WTC11 (cell line): Measurements from ENCODE around the gene DOCK8. TPM values are rescaled to one million over a fixed set of nuclear protein-coding genes. Genes with fewer than 3 reads are reported as not detected.

Experiments used
- ATAC-seq: fragments of 200-7000 bp; cut with Tn5 transposase; 2 replicates; pipeline ENCODE4 v1.10.0; 2021; ENCODE audit warnings: mild to moderate bottlenecking, moderate library complexity
- CTCF ChIA-PET: fragments of 300-600 bp; sonication (Branson Sonifier 250); formaldehyde crosslinking; loops from one replicate; lab custom pipeline; 2021; ENCODE audit warnings: antibody characterized with exemption; lab: Charles Lee
- POLR2A ChIA-PET: fragments of 350-600 bp; sonication (Branson Sonifier 250); formaldehyde crosslinking; loops from one replicate; lab custom pipeline; 2021; ENCODE audit warnings: antibody characterized with exemption; lab: Charles Lee
- DNase-seq: peaks from one replicate; pipeline ENCODE4 v3.0.0; 2021; ENCODE audit warnings: low spot score
- H3K27ac Mint-ChIP-seq: 2 replicates; pipeline ENCODE4 v1.8.0; 2021; ENCODE audit warnings: mixed read lengths
- H3K27me3 Mint-ChIP-seq: 2 replicates; pipeline ENCODE4 v1.8.0; 2021; ENCODE audit warnings: low read depth, mild to moderate bottlenecking, moderate library complexity, mixed read lengths
- H3K36me3 Mint-ChIP-seq: 2 replicates; pipeline ENCODE4 v1.8.0; 2021; ENCODE audit warnings: mixed read lengths
- H3K4me1 Mint-ChIP-seq: 2 replicates; pipeline ENCODE4 v1.8.0; 2022; ENCODE audit warnings: mixed read lengths
- H3K4me3 Mint-ChIP-seq: 2 replicates; pipeline ENCODE4 v1.8.0; 2021; ENCODE audit warnings: mild to moderate bottlenecking, moderate library complexity, mixed read lengths
- H3K9me3 Mint-ChIP-seq: 2 replicates; pipeline ENCODE4 v1.8.0; 2021; ENCODE audit warnings: mixed read lengths
- CREB1 ChIP-seq: sonication (generic); formaldehyde crosslinking; IDR thresholded peaks from 2 replicates; pipeline ENCODE4 v1.8.0; 2023; ENCODE audit warnings: mild to moderate bottlenecking, missing genetic modification reagents
- ELF4 ChIP-seq: sonication (generic); formaldehyde crosslinking; IDR thresholded peaks from 2 replicates; pipeline ENCODE4 v1.8.1; 2022; ENCODE audit warnings: low read depth, mild to moderate bottlenecking, moderate library complexity, missing genetic modification reagents
- NFE2L1 ChIP-seq: sonication (generic); formaldehyde crosslinking; IDR thresholded peaks from 2 replicates; pipeline ENCODE4 v1.8.1; 2023; ENCODE audit warnings: missing genetic modification reagents
- OVOL2 ChIP-seq: fragments of 250-450 bp; sonication (Bioruptor Pico); IDR thresholded peaks from 2 replicates; pipeline ENCODE4 v1.9.0; 2021; ENCODE audit warnings: mild to moderate bottlenecking, borderline replicate concordance
- TEAD1 ChIP-seq: sonication (generic); formaldehyde crosslinking; IDR thresholded peaks from 2 replicates; pipeline ENCODE4 v1.8.0; 2022; ENCODE audit warnings: mild to moderate bottlenecking, missing genetic modification reagents
- TEAD4 ChIP-seq: sonication (generic); formaldehyde crosslinking; IDR thresholded peaks from 2 replicates; pipeline ENCODE4 v1.8.0; 2022; ENCODE audit warnings: mild to moderate bottlenecking, missing genetic modification reagents
- ZNF219 ChIP-seq: sonication (generic); formaldehyde crosslinking; IDR thresholded peaks from 2 replicates; pipeline ENCODE4 v1.8.0; 2023; ENCODE audit warnings: missing genetic modification reagents, mild to moderate bottlenecking, borderline replicate concordance
- ZNF263 ChIP-seq: sonication (generic); formaldehyde crosslinking; IDR thresholded peaks from 2 replicates; pipeline ENCODE4 v1.8.1; 2022; ENCODE audit warnings: low read depth, mild to moderate bottlenecking, moderate library complexity, missing genetic modification reagents
- ZNF416 ChIP-seq: fragments of 250-450 bp; sonication (Bioruptor Pico); IDR thresholded peaks from 2 replicates; pipeline ENCODE4 v1.9.0; 2021; ENCODE audit warnings: mild to moderate bottlenecking, inconsistent platforms
- ZNF671 ChIP-seq: fragments of 250-450 bp; sonication (Bioruptor Pico); IDR thresholded peaks from 2 replicates; pipeline ENCODE4 v1.8.0; 2021; ENCODE audit warnings: mild to moderate bottlenecking
- total RNA-seq: library from RNA; stranded (reverse); gene quantifications from 3 replicates; pipeline ENCODE4 v1.2.3, GENCODE V29; 2021
- TF ChIP-seq, protein P1 (sequence below): fragments of 250-450 bp; sonication (Bioruptor Pico); IDR thresholded peaks from 2 replicates; pipeline ENCODE4 v1.8.0; 2021; ENCODE audit warnings: mild to moderate bottlenecking
- TF ChIP-seq, protein P2 (sequence below): fragments of 250-450 bp; sonication (Bioruptor Pico); IDR thresholded peaks from 2 replicates; pipeline ENCODE4 v1.9.0; 2021; ENCODE audit warnings: mild to moderate bottlenecking
- TF ChIP-seq, protein P3 (sequence below): sonication (generic); formaldehyde crosslinking; IDR thresholded peaks from 2 replicates; pipeline ENCODE4 v1.8.1; 2023; ENCODE audit warnings: mild to moderate bottlenecking, missing genetic modification reagents
- TF ChIP-seq, protein P4 (sequence below): sonication (generic); formaldehyde crosslinking; IDR thresholded peaks from 2 replicates; pipeline ENCODE4 v1.8.1; 2023; ENCODE audit warnings: mild to moderate bottlenecking, moderate library complexity, missing genetic modification reagents
- TF ChIP-seq, protein P5 (sequence below): sonication (generic); formaldehyde crosslinking; IDR thresholded peaks from 2 replicates; pipeline ENCODE4 v1.8.0; 2023; ENCODE audit warnings: missing genetic modification reagents
- TF ChIP-seq, protein P6 (sequence below): sonication (generic); formaldehyde crosslinking; IDR thresholded peaks from 2 replicates; pipeline ENCODE4 v1.8.0; 2022; ENCODE audit warnings: mild to moderate bottlenecking, missing genetic modification reagents

DOCK8 gene
- total RNA-seq, 1 experiment from 2014 or later = 3.2 TPM

DNA sequence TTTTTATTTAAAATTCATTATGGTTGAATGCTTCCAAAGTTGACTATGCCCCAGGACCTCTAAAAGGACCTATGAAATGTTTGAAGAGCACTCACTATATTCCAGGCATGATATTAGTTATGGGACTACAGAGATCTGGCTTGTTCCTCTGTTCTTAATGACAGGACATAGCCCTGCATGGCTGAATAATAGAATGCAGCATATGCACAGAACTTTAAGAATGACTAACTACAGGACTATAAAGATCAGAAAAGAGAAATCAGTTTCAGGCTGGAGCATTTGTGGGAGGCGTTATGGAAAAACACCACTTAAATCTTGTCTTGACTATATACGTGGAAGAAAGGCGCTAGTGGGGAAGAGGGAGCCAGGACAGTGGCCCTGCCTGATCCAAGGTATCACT is 239.2 kb downstream of the DOCK8 start:
- TF ChIP-seq OVOL2 (CRISPR knock-in tag) (no peak), ELF4 (CRISPR knock-in tag) (no peak), TEAD1 (no peak), ZNF263 (no peak)
- TF ChIP-seq, protein P1, sequence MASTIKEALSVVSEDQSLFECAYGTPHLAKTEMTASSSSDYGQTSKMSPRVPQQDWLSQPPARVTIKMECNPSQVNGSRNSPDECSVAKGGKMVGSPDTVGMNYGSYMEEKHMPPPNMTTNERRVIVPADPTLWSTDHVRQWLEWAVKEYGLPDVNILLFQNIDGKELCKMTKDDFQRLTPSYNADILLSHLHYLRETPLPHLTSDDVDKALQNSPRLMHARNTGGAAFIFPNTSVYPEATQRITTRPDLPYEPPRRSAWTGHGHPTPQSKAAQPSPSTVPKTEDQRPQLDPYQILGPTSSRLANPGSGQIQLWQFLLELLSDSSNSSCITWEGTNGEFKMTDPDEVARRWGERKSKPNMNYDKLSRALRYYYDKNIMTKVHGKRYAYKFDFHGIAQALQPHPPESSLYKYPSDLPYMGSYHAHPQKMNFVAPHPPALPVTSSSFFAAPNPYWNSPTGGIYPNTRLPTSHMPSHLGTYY = no peak
- TF ChIP-seq, protein P2, sequence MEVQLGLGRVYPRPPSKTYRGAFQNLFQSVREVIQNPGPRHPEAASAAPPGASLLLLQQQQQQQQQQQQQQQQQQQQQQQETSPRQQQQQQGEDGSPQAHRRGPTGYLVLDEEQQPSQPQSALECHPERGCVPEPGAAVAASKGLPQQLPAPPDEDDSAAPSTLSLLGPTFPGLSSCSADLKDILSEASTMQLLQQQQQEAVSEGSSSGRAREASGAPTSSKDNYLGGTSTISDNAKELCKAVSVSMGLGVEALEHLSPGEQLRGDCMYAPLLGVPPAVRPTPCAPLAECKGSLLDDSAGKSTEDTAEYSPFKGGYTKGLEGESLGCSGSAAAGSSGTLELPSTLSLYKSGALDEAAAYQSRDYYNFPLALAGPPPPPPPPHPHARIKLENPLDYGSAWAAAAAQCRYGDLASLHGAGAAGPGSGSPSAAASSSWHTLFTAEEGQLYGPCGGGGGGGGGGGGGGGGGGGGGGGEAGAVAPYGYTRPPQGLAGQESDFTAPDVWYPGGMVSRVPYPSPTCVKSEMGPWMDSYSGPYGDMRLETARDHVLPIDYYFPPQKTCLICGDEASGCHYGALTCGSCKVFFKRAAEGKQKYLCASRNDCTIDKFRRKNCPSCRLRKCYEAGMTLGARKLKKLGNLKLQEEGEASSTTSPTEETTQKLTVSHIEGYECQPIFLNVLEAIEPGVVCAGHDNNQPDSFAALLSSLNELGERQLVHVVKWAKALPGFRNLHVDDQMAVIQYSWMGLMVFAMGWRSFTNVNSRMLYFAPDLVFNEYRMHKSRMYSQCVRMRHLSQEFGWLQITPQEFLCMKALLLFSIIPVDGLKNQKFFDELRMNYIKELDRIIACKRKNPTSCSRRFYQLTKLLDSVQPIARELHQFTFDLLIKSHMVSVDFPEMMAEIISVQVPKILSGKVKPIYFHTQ (CRISPR knock-in tag) = no peak
- TF ChIP-seq, protein P3, sequence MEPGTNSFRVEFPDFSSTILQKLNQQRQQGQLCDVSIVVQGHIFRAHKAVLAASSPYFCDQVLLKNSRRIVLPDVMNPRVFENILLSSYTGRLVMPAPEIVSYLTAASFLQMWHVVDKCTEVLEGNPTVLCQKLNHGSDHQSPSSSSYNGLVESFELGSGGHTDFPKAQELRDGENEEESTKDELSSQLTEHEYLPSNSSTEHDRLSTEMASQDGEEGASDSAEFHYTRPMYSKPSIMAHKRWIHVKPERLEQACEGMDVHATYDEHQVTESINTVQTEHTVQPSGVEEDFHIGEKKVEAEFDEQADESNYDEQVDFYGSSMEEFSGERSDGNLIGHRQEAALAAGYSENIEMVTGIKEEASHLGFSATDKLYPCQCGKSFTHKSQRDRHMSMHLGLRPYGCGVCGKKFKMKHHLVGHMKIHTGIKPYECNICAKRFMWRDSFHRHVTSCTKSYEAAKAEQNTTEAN (CRISPR knock-in tag) = no peak
- CTCF ChIA-PET = no interaction called here
- Mint-ChIP-seq H3K27ac (no peak overlapping the region), H3K36me3 (no peaks in the 10 kb centered on the region), H3K27me3 (0 out of 2 replicates have a peak, but pooled peaks cover 2% of the 10 kb centered on the region), H3K4me3 (no peak overlapping the region), H3K4me1 (peaks cover 3% of the 10 kb centered on the region; the same call in 1 of the 2 replicates), H3K9me3 (no peaks in the 10 kb centered on the region)
- no peak for ATAC-seq
- POLR2A ChIA-PET = no interaction called here
- no peak for DNase-seq

DNA sequence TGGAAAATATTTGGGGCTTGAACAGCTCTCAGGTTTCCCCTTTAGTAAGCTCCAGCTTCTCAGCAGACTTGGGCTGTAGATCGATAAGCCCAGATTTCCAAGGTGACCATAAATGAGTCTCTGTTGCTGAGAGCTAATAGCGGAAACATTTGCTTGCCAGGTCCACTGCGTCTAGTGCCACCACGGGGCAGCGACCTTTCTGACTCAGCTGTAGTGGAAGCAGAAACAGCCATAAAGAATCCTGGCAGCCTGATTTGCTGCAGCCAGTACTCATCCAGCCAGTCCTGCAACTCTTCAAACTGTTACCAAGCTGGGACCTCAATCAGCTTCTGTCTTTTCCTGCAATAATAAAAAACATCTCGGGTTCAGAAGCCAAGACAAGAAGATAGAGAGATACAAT is 241.7 kb downstream of the DOCK8 start:
- peaks cover 7% of the 10 kb centered on the region; the same call in 1 of the 2 replicates for H3K4me1 Mint-ChIP-seq
- no peaks in the 10 kb centered on the region for H3K9me3 Mint-ChIP-seq
- H3K4me3 Mint-ChIP-seq = no peak overlapping the region
- no peak for DNase-seq
- 0 out of 2 replicates have a peak, but pooled peaks cover 2% of the 10 kb centered on the region for H3K27me3 Mint-ChIP-seq
- ChIA-PET CTCF (no interaction called here), POLR2A (no interaction called here)
- TF ChIP-seq ZNF416 (no peak), TEAD1 (no peak), ZNF671 (CRISPR knock-in tag) (no peak), ZNF219 (CRISPR knock-in tag) (no peak), CREB1 (CRISPR knock-in tag) (no peak), TEAD4 (no peak), NFE2L1 (CRISPR knock-in tag) (no peak)
- TF ChIP-seq, protein P4, sequence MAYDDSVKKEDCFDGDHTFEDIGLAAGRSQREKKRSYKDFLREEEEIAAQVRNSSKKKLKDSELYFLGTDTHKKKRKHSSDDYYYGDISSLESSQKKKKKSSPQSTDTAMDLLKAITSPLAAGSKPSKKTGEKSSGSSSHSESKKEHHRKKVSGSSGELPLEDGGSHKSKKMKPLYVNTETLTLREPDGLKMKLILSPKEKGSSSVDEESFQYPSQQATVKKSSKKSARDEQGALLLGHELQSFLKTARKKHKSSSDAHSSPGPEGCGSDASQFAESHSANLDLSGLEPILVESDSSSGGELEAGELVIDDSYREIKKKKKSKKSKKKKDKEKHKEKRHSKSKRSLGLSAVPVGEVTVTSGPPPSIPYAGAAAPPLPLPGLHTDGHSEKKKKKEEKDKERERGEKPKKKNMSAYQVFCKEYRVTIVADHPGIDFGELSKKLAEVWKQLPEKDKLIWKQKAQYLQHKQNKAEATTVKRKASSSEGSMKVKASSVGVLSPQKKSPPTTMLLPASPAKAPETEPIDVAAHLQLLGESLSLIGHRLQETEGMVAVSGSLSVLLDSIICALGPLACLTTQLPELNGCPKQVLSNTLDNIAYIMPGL (CRISPR knock-in tag) = no peak
- TF ChIP-seq, protein P5, sequence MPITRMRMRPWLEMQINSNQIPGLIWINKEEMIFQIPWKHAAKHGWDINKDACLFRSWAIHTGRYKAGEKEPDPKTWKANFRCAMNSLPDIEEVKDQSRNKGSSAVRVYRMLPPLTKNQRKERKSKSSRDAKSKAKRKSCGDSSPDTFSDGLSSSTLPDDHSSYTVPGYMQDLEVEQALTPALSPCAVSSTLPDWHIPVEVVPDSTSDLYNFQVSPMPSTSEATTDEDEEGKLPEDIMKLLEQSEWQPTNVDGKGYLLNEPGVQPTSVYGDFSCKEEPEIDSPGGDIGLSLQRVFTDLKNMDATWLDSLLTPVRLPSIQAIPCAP (CRISPR knock-in tag) = no peak
- TF ChIP-seq, protein P6, sequence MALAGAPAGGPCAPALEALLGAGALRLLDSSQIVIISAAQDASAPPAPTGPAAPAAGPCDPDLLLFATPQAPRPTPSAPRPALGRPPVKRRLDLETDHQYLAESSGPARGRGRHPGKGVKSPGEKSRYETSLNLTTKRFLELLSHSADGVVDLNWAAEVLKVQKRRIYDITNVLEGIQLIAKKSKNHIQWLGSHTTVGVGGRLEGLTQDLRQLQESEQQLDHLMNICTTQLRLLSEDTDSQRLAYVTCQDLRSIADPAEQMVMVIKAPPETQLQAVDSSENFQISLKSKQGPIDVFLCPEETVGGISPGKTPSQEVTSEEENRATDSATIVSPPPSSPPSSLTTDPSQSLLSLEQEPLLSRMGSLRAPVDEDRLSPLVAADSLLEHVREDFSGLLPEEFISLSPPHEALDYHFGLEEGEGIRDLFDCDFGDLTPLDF = no peak
- no peak for ATAC-seq
- no peaks in the 10 kb centered on the region for H3K36me3 Mint-ChIP-seq
- H3K27ac Mint-ChIP-seq = no peak overlapping the region
